Progenitor cell of endocrine pancreas (in vitro differentiated cells): Measurements from ENCODE around the gene GPBP1. TPM values are rescaled to one million over a fixed set of nuclear protein-coding genes. Genes with fewer than 3 reads are reported as not detected.

ENCODE experiments used
- DNase-seq: peaks from one replicate; pipeline ENCODE4 v3.0.0; 2021; ENCODE audit warnings: low spot score; ENCODE audit not compliant: unreplicated experiment
- H3K27ac Mint-ChIP-seq: 2 replicates; pipeline ENCODE4 v1.8.0; 2021; ENCODE audit warnings: mild to moderate bottlenecking, moderate library complexity, mixed read lengths
- H3K27me3 Mint-ChIP-seq: 2 replicates; pipeline ENCODE4 v1.8.0; 2021; ENCODE audit warnings: mixed read lengths
- H3K36me3 Mint-ChIP-seq: 2 replicates; pipeline ENCODE4 v1.8.0; 2022; ENCODE audit warnings: mixed read lengths; ENCODE audit not compliant: insufficient read depth
- H3K4me1 Mint-ChIP-seq: 2 replicates; pipeline ENCODE4 v1.8.0; 2021; ENCODE audit warnings: low read depth, mixed read lengths
- H3K4me3 Mint-ChIP-seq: 2 replicates; pipeline ENCODE4 v1.8.0; 2021; ENCODE audit warnings: low read depth, mild to moderate bottlenecking, moderate library complexity, mixed read lengths
- H3K9me3 Mint-ChIP-seq: 2 replicates; pipeline ENCODE4 v1.8.0; 2021; ENCODE audit warnings: low read depth, mixed read lengths
- CTCF ChIP-seq: fragments of 200-600 bp; sonication (generic); IDR thresholded peaks from one replicate; pipeline ENCODE4 v1.5.0; 2021; ENCODE audit warnings: antibody characterized with exemption, mild to moderate bottlenecking; ENCODE audit not compliant: unreplicated experiment
- total RNA-seq: library from RNA; stranded (reverse); gene quantifications from 2 replicates; pipeline ENCODE4 v1.2.1, GENCODE V29; 2021

GPBP1 gene
- total RNA-seq, 1 donor from 2014 or later = 135 TPM

DNA sequence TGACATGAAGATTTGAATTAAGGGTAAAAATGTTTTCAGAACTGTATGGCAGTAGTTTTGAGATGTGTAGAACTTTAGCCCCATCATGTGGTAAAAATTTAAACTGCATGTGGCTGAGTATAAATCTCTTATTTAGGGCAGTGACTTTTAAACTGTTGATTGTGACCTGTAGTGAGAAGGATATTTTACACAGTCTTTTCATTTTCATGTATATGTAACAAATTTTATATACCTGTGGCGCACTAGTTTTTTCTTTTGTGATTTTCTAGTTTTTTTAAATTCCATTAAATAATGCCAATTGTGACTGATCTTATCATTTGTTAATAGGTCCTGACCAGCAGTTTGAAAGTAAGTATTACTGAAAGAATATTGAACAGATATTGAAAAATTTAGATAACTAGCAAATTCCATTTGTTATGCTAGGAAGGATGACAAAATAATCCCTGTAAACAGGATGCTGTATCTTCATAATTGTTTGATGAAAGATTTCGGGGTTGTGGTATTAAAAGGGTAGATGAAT is 47.2 kb downstream of the GPBP1 start:
- H3K36me3 Mint-ChIP-seq = peaks cover 13% of the 10 kb centered on the region
- H3K27ac Mint-ChIP-seq = peak overlapping the region; percentile 87
- DNase-seq = no peak
- peaks cover 10% of the 10 kb centered on the region for H3K4me1 Mint-ChIP-seq
- TF ChIP-seq CTCF = peak; percentile 94
- no peak overlapping the region for H3K4me3 Mint-ChIP-seq
- H3K9me3 Mint-ChIP-seq = no peaks in the 10 kb centered on the region
- no peaks in the 10 kb centered on the region for H3K27me3 Mint-ChIP-seq

- peaks cover 19% of the 10 kb centered on the region for H3K36me3 Mint-ChIP-seq
- no peaks in the 10 kb centered on the region for H3K9me3 Mint-ChIP-seq
- TF ChIP-seq CTCF = no peak
- no peaks in the 10 kb centered on the region for H3K27me3 Mint-ChIP-seq
- H3K4me1 Mint-ChIP-seq = peaks cover 7% of the 10 kb centered on the region
- H3K27ac Mint-ChIP-seq = peak overlapping the region; percentile 49
- no peak for DNase-seq
- H3K4me3 Mint-ChIP-seq = no peak overlapping the region
Measured at GRCh38 chr5:57225553-57225952, 51.7 kb downstream of the GPBP1 start.

DNA sequence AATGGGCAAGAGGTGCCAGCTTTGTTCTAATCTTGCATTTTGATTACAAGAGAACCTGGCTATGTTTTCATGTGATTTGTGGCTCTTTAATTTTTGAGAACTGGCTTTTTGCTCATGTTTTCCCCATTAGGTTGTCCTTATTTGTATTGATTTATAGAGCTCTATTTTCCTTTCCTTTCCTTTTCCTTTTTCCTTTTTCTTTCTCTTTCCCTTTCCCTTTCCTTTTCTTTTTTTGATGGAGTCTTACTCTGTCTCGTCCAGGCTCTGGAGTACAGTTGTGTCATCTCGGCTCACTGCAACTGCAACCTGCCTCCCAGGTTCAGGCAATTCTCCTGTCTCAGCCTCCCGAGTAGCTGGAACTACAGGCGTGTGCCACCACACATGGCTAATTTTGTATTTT is 55.5 kb downstream of the GPBP1 start:
- Mint-ChIP-seq H3K36me3 (peaks cover 45% of the 10 kb centered on the region), H3K27ac (peak overlapping the region; percentile 9), H3K4me3 (no peak overlapping the region), H3K9me3 (peaks cover 10% of the 10 kb centered on the region), H3K27me3 (no peaks in the 10 kb centered on the region), H3K4me1 (no peaks in the 10 kb centered on the region)
- no peak for DNase-seq
- TF ChIP-seq CTCF = no peak

GRCh38 chr5:57231607-57232006 is 57.7 kb downstream of the GPBP1 start:
- Mint-ChIP-seq H3K4me3 (no peak overlapping the region), H3K27ac (no peak overlapping the region), H3K4me1 (no peaks in the 10 kb centered on the region), H3K27me3 (no peaks in the 10 kb centered on the region), H3K36me3 (peaks cover 47% of the 10 kb centered on the region), H3K9me3 (peaks cover 10% of the 10 kb centered on the region)
- TF ChIP-seq CTCF = no peak
- no peak for DNase-seq

GRCh38 chr5:57232293-57233033 is 58.6 kb downstream of the GPBP1 start:
- TF ChIP-seq CTCF = no peak
- H3K27me3 Mint-ChIP-seq = no peaks in the 10 kb centered on the region
- peak overlapping the region; percentile 55 for H3K27ac Mint-ChIP-seq
- peaks cover 10% of the 10 kb centered on the region for H3K9me3 Mint-ChIP-seq
- DNase-seq = no peak
- H3K4me3 Mint-ChIP-seq = no peak overlapping the region
- H3K4me1 Mint-ChIP-seq = no peaks in the 10 kb centered on the region
- H3K36me3 Mint-ChIP-seq = peaks cover 54% of the 10 kb centered on the region
